HG02943 (cell line): ENCODE data around the gene TREML4.

ENCODE experiments used
- ATAC-seq: cut with Tn5 transposase; IDR thresholded peaks from one replicate; pipeline ENCODE4 v1.9.1; 2021; ENCODE audit warnings: mild to moderate bottlenecking, low read depth, moderate library complexity; ENCODE audit not compliant: unreplicated experiment

The TREML4 gene

DNA sequence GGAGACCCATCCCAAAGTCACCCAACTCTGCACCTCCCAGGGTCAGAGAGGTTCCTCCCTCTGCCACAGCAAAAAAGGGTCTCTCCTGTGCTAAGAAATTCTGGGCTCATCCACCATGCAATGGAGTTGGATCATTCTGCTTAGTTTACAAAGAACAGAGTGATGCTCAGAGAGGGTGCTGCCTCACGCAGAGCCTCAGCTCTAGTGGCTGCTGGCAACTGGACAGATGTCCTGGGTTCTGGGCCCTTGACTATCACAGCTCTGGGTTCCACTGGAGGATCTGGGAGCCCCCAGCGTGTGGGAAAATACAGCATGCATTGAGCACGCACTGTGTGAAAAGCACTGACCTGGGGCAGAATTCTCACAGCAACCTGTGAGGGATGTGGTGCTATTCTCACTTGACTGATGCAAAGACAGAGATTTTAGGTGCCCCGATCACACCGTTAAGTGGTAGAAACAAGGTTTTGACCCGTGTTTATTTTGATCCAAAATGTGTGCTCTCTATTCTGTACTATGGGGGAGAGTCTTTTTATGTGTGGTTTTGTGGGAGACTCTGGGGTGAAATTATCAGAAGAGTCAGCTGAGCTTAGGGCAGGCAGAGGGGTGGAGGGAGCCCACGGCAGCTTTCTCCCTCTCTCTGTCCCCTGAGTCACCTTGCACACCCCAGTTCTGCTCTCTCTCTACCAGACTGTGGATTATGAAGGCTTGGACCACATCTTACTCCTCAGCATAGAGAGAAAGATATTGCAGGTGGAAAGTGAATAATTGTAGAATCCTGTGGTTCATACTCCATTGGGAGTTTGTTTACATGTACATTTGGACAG lies 19.9 kb downstream of the TREML4 start:
- ATAC-seq, result no peak

DNA sequence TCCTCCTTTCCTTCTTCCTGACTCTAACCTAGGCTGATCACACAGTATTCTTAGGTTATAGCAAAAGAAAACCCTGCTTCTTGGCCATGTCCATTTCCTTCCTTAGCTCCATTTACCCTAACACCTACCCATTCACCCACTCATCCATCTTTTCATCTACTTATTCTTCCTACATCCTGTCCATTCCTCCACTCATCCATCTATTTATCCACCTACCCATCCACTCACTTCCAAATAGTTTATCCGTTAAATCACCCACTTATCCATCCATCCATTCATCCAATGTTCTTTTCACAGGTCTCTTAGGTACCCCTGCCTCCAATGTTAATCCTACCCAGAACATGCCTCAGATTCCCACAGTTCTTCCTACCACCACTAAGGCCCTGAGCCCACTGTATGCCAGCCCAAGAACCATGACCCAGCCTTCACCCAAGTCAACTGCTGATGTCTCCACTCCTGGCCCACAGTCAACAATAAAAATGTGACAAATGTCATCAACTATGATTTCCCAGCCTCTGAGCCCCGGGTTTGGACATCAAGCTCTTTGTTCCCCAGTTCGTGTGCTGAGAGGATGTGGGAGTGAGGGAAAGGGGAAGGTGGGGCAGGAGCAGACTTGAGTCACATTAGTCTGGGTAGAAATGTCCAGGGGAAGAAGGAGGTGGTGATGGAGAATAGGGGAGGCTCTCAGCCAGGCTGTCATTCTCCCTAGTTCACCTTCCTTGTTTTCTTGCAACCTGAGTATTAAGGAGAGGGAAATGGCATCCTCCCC lies 24.4 kb downstream of the TREML4 start:
- no peak for ATAC-seq

DNA sequence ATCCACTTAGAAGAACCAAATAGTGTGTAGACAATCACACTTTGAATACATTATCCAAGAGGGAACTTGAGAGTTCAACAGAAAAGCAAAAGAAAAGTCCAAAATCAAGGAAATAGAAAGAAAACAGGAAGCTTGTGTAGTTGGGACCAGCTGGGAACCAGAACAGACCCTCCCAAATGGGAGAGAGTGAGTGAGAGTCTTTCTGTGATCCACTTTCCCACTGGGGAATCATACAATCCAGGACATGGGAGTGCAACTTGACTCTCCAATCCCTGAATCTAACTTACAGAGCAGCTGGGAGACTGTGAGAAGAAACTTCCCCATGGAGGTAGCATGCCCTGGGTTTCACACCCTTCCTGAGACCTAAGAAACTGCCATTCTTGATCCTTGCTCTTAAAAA lies 27.0 kb downstream of the TREML4 start:
- no peak for ATAC-seq

- ATAC-seq, result no peak
Observed at GRCh38 chr6:41255638-41256246, 27.6 kb downstream of the TREML4 start.

DNA sequence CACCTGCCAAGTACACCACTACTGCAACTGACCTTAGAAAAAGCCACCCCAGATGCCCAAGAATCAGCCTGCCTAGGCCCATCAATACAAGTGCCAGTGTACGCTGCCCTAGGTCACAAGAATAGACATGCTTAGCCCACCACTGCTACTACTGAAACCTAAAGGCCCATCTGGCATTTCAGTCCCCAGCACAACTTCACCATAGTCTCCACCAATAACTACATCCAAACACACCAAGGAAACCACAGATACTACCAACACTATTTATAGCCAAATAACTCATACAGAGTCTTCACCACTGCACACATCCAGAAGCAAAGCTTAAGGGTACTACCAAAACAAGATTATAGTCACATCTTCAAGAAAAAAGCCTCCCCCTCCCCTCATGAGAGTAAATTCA lies 28.2 kb downstream of the TREML4 start:
- ATAC-seq, result no peak

DNA sequence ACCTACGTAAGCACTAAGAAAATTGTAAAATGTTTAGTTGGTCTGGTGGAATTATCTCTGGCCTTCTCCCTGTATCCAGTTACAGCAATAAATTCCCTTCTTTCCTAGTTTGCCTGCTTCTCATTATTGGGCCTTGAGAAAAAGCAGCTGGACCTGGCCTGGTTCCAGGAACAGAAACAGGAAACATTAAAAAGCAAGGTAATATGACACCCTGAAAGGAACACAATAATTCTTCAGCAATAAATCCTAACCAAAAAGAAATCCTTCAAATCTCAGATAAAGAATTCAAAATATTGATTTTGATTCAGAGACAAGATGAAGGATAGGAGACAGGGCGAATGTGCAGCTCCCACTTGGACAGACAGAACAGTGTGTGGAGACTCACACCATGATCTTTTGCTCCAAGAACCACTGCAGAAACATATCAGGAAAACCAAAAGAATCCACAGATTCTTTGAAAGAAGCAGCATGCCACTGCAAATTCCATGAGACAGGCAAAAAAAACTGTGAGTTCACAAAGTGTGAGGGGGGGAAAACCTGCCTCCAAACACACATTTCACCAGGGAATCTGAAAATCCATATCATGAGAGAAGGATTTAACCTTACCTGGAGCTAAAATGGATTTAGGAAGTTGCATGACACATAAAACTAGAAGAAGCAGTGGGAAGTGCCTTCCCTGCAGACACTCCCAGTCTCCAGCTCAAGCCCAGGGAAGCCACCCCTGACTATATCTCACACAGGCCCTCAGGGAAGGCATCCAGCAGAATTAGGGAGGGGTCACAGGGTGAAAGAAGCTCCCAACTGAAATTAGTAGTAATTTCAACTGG lies 29.4 kb downstream of the TREML4 start:
- ATAC-seq, result no peak

DNA sequence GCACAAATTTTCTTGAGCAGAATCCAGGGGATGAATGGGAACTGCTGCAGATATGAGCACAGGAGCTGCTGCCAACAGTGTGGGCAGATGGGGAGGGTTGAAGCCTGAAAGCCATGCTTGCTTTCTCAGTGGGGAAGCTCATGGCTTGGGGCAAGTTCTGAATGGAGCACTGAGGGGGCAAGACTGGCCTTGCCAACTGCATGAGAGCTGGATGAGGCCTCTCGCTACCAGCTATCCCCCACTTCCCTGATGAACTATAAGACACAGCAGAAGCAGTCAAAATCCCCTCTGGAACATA lies 30.0 kb downstream of the TREML4 start:
- no peak for ATAC-seq

DNA sequence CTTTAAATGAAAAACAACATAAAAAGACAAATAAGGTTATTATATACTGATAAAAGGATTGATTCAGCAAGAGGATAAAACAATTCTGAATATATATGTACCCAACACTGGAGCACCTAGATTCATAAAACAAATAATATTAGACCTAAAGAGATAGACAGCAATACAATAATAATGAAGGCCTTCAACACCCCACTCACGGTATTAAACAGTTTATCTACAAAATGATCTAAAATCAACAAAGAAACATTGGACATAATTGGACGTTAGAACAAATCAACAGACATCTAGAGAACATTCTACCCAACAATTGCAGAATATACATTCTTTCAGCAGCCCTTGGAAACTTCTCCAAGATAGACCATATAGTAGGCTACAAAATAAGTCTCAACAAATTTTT lies 34.3 kb downstream of the TREML4 start:
- ATAC-seq, result no peak

DNA sequence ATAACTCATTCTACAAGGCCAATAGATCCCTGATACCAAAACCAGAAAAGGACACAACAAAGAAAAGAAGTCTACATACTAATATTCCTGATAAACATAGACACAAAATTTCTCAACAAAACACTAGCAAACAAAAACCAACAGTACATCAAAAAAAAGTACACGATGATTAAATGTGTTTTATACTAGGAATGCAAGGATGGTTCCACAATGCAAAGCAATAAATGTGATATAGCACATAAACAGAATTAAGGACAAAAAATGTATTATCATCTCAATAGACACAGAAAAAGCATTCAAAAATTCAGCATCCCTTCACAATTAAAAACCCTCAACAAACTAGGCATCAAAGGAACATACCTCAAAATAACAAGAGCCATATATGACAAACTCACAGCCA lies 35.1 kb downstream of the TREML4 start:
- no peak for ATAC-seq

- ATAC-seq, result no peak
Observed at GRCh38 chr6:41266541-41266940, 38.4 kb downstream of the TREML4 start.

DNA sequence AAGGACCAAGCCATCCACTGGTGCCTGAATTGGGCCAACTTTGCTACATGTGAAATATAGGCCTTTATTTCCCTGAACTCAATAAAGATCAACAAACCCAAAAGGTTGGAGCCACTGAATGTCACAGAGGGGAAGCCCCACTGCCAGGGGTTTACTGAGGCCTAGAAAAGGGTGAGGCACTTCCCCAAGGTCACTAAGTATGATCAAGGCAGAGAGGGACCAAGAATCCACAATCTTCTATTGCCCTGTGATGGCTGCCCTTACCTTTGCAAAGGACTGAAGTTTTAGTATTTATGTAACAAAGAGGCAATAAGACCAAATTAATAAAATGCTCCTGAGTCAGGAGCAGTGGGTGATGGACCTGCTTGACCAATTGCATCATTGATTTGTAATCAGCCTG lies 40.3 kb downstream of the TREML4 start:
- no peak for ATAC-seq

- no peak for ATAC-seq
Observed at GRCh38 chr6:41269166-41269565, 41.0 kb downstream of the TREML4 start.

- ATAC-seq, result no peak
Observed at GRCh38 chr6:41269716-41270115, 41.6 kb downstream of the TREML4 start.

DNA sequence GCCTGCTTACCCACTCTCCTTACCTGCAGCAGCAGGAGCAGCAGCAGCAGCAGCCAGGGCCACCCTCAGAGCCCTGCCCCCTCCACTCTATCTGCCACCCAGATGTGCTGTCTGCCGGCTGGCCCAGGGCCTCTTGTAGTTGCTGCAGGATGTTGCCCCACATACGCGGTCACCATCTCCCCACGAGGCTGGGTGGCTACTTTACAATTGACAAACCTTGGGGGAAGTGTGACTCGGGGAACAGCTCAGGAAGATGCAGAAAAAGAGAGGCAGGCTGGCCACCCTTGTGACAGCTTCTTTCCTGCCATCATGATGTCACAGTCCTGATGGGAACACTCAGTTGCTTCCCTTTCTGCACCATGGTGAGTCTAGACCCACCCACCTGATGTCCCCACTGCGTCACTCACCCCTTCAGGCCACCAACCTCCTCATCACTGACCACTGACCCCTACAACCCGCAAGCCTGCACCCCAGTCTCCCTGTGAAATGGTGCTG lies 43.8 kb downstream of the TREML4 start:
- ATAC-seq, result no peak

GRCh38 chr6:41272591-41273240 lies 44.6 kb downstream of the TREML4 start:
- ATAC-seq, result no peak

DNA sequence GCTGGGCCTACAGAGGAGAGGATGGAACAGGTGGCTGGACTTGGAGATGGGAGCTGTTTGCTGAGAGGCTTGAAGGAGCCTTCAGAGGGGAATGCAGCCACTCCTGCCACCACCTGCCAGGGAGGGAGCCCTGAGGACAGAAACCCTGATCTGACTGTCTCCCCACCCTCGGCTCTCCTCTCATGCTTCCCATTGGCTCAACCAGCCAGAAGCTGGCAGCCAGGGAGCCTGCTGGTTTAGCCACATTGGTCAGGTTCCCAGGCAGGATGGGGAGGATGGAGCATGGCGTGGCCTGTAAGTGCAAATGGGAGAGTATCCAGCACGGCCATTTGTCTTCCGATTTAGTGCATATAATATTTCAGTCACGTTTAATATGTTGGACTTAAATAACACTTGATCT lies 45.6 kb downstream of the TREML4 start:
- no peak for ATAC-seq

GRCh38 chr6:41274256-41274655 lies 46.1 kb downstream of the TREML4 start:
- no peak for ATAC-seq

GRCh38 chr6:41275489-41275888 lies 47.3 kb downstream of the TREML4 start:
- ATAC-seq, result no peak

DNA sequence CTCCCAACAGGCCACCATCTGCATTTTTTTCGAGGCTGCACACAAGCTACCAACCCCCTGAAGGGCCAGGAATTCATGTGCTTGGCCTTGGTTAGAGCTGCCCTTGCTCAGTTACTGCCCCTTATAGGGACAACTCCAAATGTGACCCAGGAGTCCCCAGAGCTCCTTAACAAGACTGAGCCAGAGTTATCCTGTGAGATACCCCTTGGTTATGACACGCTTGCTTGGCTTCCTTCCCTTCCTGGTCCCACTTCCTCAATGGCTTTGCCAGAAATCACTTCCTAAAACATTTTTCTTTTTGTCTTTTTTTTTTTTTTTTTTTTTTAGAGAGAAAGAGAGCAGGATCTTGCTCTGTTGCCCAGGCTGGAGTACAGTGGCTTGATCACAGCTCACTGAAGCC lies 49.5 kb downstream of the TREML4 start:
- ATAC-seq, result no peak

GRCh38 chr6:41278699-41279405 lies 50.7 kb downstream of the TREML4 start:
- no peak for ATAC-seq
